RWPE2 (cell line): ENCODE data around the gene SMIM30.

Source experiments
- ATAC-seq: fragments of 200-7000 bp; cut with Tn5 transposase; 3 replicates; pipeline ENCODE4 v1.9.1; 2021; ENCODE audit warnings: low read depth
- DNase-seq: peaks from one replicate; pipeline ENCODE4 v3.0.0-alpha.2; 2020; ENCODE audit warnings: low spot score
- H3K27ac ChIP-seq: fragments of 450-650 bp; 2 replicates; pipeline ENCODE4 v1.5.1; 2017; ENCODE audit warnings: mild to moderate bottlenecking; ENCODE audit not compliant: poor library complexity, severe bottlenecking
- H3K27me3 ChIP-seq: fragments of 250-450 bp; sonication (Bioruptor Pico); 2 replicates; pipeline ENCODE4 v1.5.1; 2021; ENCODE audit warnings: mild to moderate bottlenecking, moderate library complexity; ENCODE audit not compliant: insufficient read depth, poor library complexity, severe bottlenecking
- H3K36me3 ChIP-seq: fragments of 250-450 bp; sonication (Bioruptor Pico); 2 replicates; pipeline ENCODE4 v1.5.1; 2020; ENCODE audit warnings: low read depth, mild to moderate bottlenecking, moderate library complexity
- H3K4me1 ChIP-seq: fragments of 250-450 bp; sonication (Bioruptor Pico); 2 replicates; pipeline ENCODE4 v1.5.1; 2021; ENCODE audit warnings: mild to moderate bottlenecking, moderate library complexity; ENCODE audit not compliant: insufficient read depth, poor library complexity, severe bottlenecking
- H3K4me3 ChIP-seq: fragments of 250-450 bp; sonication (Bioruptor Pico); 2 replicates; pipeline ENCODE4 v1.5.1; 2021; ENCODE audit warnings: mild to moderate bottlenecking, moderate library complexity; ENCODE audit not compliant: severe bottlenecking
- H3K9me3 ChIP-seq: fragments of 250-450 bp; sonication (Bioruptor Pico); 2 replicates; pipeline ENCODE4 v1.5.1; 2021; ENCODE audit warnings: mild to moderate bottlenecking, moderate library complexity; ENCODE audit not compliant: severe bottlenecking
- TF ChIP-seq, protein P1 (sequence below): fragments of 450-650 bp; IDR thresholded peaks from one replicate; pipeline ENCODE4 v1.5.1; 2017; ENCODE audit warnings: mild to moderate bottlenecking, moderate library complexity; ENCODE audit not compliant: poor library complexity, severe bottlenecking

The SMIM30 gene

GRCh38 chr7:113093561-113093960, 24.8 kb downstream of the SMIM30 start:
- H3K27ac ChIP-seq = no peak overlapping the region
- H3K9me3 ChIP-seq = no peaks in the 10 kb centered on the region
- DNase-seq (no peak), ATAC-seq (no peak)
- no peak overlapping the region for H3K4me3 ChIP-seq
- H3K36me3 ChIP-seq = no peaks in the 10 kb centered on the region
- TF ChIP-seq, protein P1, sequence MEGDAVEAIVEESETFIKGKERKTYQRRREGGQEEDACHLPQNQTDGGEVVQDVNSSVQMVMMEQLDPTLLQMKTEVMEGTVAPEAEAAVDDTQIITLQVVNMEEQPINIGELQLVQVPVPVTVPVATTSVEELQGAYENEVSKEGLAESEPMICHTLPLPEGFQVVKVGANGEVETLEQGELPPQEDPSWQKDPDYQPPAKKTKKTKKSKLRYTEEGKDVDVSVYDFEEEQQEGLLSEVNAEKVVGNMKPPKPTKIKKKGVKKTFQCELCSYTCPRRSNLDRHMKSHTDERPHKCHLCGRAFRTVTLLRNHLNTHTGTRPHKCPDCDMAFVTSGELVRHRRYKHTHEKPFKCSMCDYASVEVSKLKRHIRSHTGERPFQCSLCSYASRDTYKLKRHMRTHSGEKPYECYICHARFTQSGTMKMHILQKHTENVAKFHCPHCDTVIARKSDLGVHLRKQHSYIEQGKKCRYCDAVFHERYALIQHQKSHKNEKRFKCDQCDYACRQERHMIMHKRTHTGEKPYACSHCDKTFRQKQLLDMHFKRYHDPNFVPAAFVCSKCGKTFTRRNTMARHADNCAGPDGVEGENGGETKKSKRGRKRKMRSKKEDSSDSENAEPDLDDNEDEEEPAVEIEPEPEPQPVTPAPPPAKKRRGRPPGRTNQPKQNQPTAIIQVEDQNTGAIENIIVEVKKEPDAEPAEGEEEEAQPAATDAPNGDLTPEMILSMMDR = no peak
- H3K27me3 ChIP-seq = no peaks in the 10 kb centered on the region
- H3K4me1 ChIP-seq = no peaks in the 10 kb centered on the region

GRCh38 chr7:113092762-113093161, 25.6 kb downstream of the SMIM30 start:
- TF ChIP-seq, protein P1 = no peak

DNA sequence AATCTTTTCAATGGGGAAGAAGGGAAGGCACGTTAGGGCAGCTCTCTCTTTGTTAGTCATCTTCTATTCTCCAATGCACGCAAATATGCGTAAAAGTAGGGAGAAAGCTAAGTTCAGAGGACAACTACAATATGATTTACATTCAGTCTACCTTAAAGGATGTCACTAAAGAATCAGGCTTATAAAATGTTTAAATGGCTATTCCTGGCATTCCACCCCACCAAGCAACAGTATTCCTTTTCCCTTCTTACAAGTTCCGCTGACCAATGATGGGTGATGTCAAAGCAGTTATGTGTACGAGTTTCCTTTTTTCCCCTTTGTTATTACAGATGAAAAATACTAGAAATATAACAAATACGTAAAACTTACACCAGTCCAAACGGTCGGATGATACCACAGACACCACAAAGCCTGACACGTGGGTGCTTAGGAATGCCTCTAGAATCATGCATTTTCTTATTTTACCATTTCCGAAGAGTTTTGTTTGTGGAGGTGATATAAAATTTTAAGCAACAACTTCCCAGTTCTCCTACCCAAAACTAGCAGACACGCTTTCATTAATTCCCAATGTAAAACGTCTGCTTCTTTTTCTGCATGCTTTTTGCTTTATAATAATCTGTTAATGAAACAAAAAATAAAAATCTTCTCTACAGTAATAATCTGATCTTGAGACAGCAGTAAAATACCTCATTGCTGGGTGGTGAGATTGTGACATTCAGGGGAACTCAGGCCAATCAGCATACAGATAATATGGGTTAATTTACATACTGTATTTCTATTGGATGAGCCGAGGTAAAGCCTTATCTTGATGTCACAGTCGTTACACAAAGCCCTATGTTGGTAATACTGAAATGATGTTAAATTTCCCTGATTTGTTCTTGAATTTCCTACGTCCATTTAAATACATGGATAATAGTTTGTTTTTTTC, 31.0 kb downstream of the SMIM30 start:
- peak overlapping the region; percentile 46 for H3K4me3 ChIP-seq
- no peaks in the 10 kb centered on the region for H3K36me3 ChIP-seq
- H3K27me3 ChIP-seq = peaks cover 7% of the 10 kb centered on the region
- no peaks in the 10 kb centered on the region for H3K9me3 ChIP-seq
- TF ChIP-seq, protein P1 = no peak
- peak; percentile 78 for ATAC-seq
- H3K27ac ChIP-seq = peak overlapping the region; percentile 59
- H3K4me1 ChIP-seq = peaks cover 7% of the 10 kb centered on the region
- no peak for DNase-seq

More at GRCh38 chr7:113092762-113093161, 25.6 kb downstream of the SMIM30 start:
- Histone ChIP-seq H3K9me3 (no peaks in the 10 kb centered on the region), H3K4me1 (no peaks in the 10 kb centered on the region), H3K36me3 (no peaks in the 10 kb centered on the region), H3K27ac (no peak overlapping the region), H3K27me3 (no peaks in the 10 kb centered on the region), H3K4me3 (no peak overlapping the region)
- ATAC-seq (no peak), DNase-seq (no peak)

DNA sequence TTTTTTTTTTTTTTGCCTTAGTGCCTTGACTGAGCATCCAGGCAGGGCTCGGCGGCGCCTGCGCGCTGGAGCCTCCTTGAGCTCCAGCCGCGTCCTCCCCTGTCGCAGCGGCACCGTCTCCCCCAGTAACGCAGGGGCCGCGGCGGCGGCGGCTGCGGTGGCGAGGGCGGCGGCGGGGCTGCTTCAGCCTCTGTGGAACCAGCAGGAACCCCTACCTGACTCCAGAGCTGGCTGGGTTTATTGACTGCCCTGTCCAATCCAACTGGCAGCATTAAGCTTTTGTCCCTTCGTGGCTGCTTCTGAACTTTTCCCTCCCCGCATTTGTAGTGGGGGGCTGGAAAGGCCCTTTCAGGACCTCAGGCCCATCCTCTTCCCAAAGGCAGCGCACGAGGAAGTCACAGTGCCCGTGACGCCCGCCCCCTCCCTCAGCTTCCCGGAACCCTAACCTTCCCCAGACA, 31.9 kb downstream of the SMIM30 start, which contains the start of gene GPR85:
GPR85 (minus strand) TSS at position 397 of the 458 bp plus-strand sequence. CDS start 2,106 bp downstream, outside the sequence.
- peak within 1 kb of the TSS; percentile 59 for H3K27ac ChIP-seq
- no peaks in the 10 kb centered on the region for H3K36me3 ChIP-seq
- no peak for DNase-seq
- peaks cover 7% of the 10 kb centered on the region for H3K4me1 ChIP-seq
- peak; percentile 70 for ATAC-seq
- H3K9me3 ChIP-seq = no peaks in the 10 kb centered on the region
- H3K4me3 ChIP-seq = peak within 1 kb of the TSS; percentile 46
- TF ChIP-seq, protein P1 = no peak
- H3K27me3 ChIP-seq = peaks cover 7% of the 10 kb centered on the region
